Measurements from ENCODE around the gene ASNS. TPM values are rescaled to one million over a fixed set of nuclear protein-coding genes. Genes with fewer than 3 reads are reported as not detected.
"Not testable (repeated sequence)": the region's sequence is repeated elsewhere in the genome, so short reads cannot be mapped to it uniquely, and the experiment has no call there.

Gene ASNS
- total RNA-seq, 1 experiment from 2014 or later = 173 TPM

DNA sequence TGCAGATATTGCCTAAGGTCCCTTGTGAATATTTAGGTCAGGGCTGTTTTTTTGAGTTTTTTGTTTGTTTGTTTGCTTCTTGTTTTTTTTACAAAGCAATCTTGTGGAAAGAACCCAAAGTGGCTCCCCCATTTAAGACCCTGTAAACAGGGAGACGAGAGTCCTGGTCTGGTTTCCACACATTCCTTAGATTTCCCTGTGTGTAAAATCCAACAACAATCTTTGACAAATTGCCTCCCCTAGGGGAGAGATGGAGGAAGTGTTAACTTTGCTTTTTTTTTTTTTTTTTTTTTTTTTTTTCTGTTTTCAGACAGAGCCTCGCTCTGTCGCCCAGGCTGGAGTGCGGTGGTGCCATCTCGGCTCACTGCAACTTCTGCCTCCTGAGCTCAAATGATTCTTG lies 40.1 kb upstream of the ASNS start:
- H3K4me3 ChIP-seq; H3F3A ChIP-seq (ENCODE audit: insufficient read depth, low read depth); H3K4me1 ChIP-seq (replicated peaks; ENCODE audit: insufficient read depth); H3K36me3 ChIP-seq (ENCODE audit: low read depth); H4K20me1 ChIP-seq (ENCODE audit: insufficient read depth); intact Hi-C loops (cut with micrococcal nuclease; ENCODE audit: unreplicated experiment); H3K79me2 ChIP-seq (ENCODE audit: low read depth); DNase-seq; H3K9me2 ChIP-seq (ENCODE audit: insufficient read depth); CTCF ChIA-PET; H3K9me3 ChIP-seq (ENCODE audit: insufficient read depth, low read depth); H3K4me2 ChIP-seq; BruUV-seq (replicated peaks); H3K27me3 ChIP-seq (ENCODE audit: insufficient read depth, low read depth); H2AFZ ChIP-seq; H3K27ac ChIP-seq: not testable (repeated sequence)
- TF ChIP-seq, protein P1, sequence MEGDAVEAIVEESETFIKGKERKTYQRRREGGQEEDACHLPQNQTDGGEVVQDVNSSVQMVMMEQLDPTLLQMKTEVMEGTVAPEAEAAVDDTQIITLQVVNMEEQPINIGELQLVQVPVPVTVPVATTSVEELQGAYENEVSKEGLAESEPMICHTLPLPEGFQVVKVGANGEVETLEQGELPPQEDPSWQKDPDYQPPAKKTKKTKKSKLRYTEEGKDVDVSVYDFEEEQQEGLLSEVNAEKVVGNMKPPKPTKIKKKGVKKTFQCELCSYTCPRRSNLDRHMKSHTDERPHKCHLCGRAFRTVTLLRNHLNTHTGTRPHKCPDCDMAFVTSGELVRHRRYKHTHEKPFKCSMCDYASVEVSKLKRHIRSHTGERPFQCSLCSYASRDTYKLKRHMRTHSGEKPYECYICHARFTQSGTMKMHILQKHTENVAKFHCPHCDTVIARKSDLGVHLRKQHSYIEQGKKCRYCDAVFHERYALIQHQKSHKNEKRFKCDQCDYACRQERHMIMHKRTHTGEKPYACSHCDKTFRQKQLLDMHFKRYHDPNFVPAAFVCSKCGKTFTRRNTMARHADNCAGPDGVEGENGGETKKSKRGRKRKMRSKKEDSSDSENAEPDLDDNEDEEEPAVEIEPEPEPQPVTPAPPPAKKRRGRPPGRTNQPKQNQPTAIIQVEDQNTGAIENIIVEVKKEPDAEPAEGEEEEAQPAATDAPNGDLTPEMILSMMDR (conservative IDR thresholded peaks at IDR 0.05) = 0 out of 2 replicates have a peak, but pooled peaks have one; percentile 30
- POLR2A ChIA-PET (ENCODE audit: unreplicated experiment) = interaction anchor here (0.6 kb wide), 1 partner anchor 23 kb away, joined by 4 read pairs; no protein-coding TSS in a partner anchor

DNA sequence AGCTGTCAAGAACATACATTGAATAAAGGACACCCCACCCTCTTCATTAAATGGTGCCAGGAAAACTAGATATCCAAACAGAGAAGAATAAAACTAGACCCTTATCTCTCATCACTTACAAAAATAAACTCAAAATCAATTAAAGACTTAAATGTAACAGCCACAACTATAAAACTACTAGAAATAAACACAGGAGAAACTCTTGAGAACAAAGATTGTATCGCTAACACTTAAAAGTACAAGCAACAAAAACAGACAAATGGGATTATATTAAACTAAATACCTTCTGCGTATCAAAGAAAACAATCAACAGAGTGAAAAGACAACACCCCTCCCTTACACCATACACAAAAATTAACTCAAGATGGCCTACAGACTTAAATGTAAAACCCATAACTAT lies 24.7 kb upstream of the ASNS start:
- H3K4me3 ChIP-seq; BruUV-seq (replicated peaks); DNase-seq; CTCF ChIA-PET; intact Hi-C loops (cut with micrococcal nuclease; ENCODE audit: unreplicated experiment); H4K20me1 ChIP-seq (ENCODE audit: insufficient read depth); H3K4me1 ChIP-seq (replicated peaks; ENCODE audit: insufficient read depth); H2AFZ ChIP-seq; H3K36me3 ChIP-seq (ENCODE audit: low read depth); H3K9me3 ChIP-seq (ENCODE audit: insufficient read depth, low read depth); H3K27ac ChIP-seq; H3K4me2 ChIP-seq; H3F3A ChIP-seq (ENCODE audit: insufficient read depth, low read depth); POLR2A ChIA-PET (ENCODE audit: unreplicated experiment); H3K79me2 ChIP-seq (ENCODE audit: low read depth); H3K9me2 ChIP-seq (ENCODE audit: insufficient read depth): not testable (repeated sequence)
- peaks cover 12% of the 10 kb centered on the region; the same call in 1 of the 2 replicates for H3K27me3 ChIP-seq (ENCODE audit: insufficient read depth, low read depth)

DNA sequence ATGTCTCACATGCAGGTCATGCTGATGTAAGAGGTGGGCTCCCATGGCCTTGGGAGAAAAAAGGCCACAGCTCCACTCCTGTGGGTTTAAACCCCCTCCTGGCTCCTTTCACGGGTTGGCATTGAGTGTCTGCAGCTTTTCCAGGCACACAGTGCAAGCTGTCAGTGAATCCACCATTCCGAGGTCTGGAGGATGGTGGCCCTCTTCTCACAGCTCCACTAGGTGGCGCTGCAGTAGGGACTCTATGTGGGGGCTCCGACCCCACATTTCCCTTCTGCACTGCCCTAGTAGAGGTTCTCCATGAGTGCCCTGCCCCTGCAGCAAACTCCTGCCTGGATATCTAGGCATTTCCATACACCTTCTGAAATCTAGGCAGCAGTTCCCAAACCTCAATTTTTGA lies 19.5 kb upstream of the ASNS start:
- H3K79me2 ChIP-seq (ENCODE audit: low read depth); POLR2A ChIA-PET (ENCODE audit: unreplicated experiment); DNase-seq; H3K27me3 ChIP-seq (ENCODE audit: insufficient read depth, low read depth); H3K4me1 ChIP-seq (replicated peaks; ENCODE audit: insufficient read depth); CTCF ChIA-PET; BruUV-seq (replicated peaks); intact Hi-C loops (cut with micrococcal nuclease; ENCODE audit: unreplicated experiment); H3K36me3 ChIP-seq (ENCODE audit: low read depth); H3K4me3 ChIP-seq; H3F3A ChIP-seq (ENCODE audit: insufficient read depth, low read depth); H2AFZ ChIP-seq; H3K9me2 ChIP-seq (ENCODE audit: insufficient read depth); H4K20me1 ChIP-seq (ENCODE audit: insufficient read depth); H3K4me2 ChIP-seq; H3K27ac ChIP-seq; H3K9me3 ChIP-seq (ENCODE audit: insufficient read depth, low read depth): not testable (repeated sequence)

DNA sequence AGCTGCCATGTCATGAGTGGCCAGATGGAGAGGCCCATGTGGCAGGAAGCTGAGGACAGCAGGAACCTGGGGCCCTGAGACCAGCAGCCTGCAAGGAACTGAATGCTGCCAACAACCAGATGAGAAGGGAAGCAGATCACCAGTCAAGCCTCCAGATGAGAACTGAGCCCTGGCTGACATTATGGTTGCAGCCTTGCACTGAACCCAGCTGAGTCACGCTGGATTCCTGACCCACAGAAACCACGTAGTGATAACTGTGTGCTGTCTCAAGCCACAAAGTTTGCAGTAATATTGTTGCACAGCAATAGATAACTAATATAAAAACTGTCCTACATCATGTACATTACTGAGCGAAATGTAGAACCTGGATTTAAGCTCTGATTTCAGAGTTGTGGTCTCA lies 7.3 kb upstream of the ASNS start:
- H3F3A ChIP-seq (ENCODE audit: insufficient read depth, low read depth); H3K27me3 ChIP-seq (ENCODE audit: insufficient read depth, low read depth); POLR2A ChIA-PET (ENCODE audit: unreplicated experiment); H3K4me3 ChIP-seq; H4K20me1 ChIP-seq (ENCODE audit: insufficient read depth); intact Hi-C loops (cut with micrococcal nuclease; ENCODE audit: unreplicated experiment); H3K4me1 ChIP-seq (replicated peaks; ENCODE audit: insufficient read depth); H3K9me3 ChIP-seq (ENCODE audit: insufficient read depth, low read depth); H3K27ac ChIP-seq; DNase-seq; BruUV-seq (replicated peaks); H3K79me2 ChIP-seq (ENCODE audit: low read depth); H3K9me2 ChIP-seq (ENCODE audit: insufficient read depth); H2AFZ ChIP-seq; H3K36me3 ChIP-seq (ENCODE audit: low read depth); CTCF ChIA-PET; H3K4me2 ChIP-seq: not testable (repeated sequence)

DNA sequence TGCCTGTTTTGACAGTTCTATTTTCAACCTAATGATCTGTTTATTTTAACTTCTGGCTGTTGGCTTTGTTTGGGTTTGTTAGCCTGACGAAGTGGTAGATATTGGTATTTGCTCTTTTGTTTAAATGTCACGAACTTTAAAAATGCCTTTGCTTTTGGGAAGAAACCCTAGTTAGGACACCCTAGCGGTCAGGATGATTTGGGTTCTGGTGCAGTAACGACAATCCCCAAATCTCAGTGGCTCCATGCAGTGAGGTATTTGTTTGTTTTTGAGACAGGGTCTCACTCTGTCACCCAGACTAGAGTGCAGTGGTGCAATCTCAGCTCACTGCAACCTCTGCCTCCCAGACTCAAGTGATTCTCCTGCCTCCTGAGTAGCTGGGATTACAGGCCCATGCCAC lies 2.7 kb upstream of the ASNS start:
- H3K9me3 ChIP-seq (ENCODE audit: insufficient read depth, low read depth); H3K9me2 ChIP-seq (ENCODE audit: insufficient read depth); H3K4me2 ChIP-seq; H2AFZ ChIP-seq; H3F3A ChIP-seq (ENCODE audit: insufficient read depth, low read depth); BruUV-seq (replicated peaks); H3K27me3 ChIP-seq (ENCODE audit: insufficient read depth, low read depth); H3K36me3 ChIP-seq (ENCODE audit: low read depth); H3K4me3 ChIP-seq; CTCF ChIA-PET; POLR2A ChIA-PET (ENCODE audit: unreplicated experiment); DNase-seq; H3K27ac ChIP-seq; H4K20me1 ChIP-seq (ENCODE audit: insufficient read depth): not testable (repeated sequence)
- Histone ChIP-seq H3K4me1 (replicated peaks; ENCODE audit: insufficient read depth) (peaks cover 18% of the 10 kb centered on the region), H3K79me2 (ENCODE audit: low read depth) (peaks cover 12% of the 10 kb centered on the region)
- intact Hi-C loops (cut with micrococcal nuclease; ENCODE audit: unreplicated experiment) = loop anchor here (5.0 kb wide), 1 partner anchor 97 kb away; no protein-coding TSS in a partner anchor

Data from PC-9 (cell line).